Endothelial cell of umbilical vein (primary cell): ENCODE results near the gene ZFPM1. TPM values are rescaled to one million over a fixed set of nuclear protein-coding genes. Genes with fewer than 3 reads are reported as not detected.

ENCODE experiments used
- BruUV-seq: library from RNA; stranded (reverse); fragments of 400-500 nt; replicated peaks from 2 replicates; lab custom pipeline; 2021; lab: Mats Ljungman, UMichigan
- CTCF ChIA-PET: fragments of 300-600, 350-600 bp; sonication (Branson Sonifier 250); formaldehyde crosslinking; loops from one replicate; lab custom pipeline; 2021; ENCODE audit warnings: antibody characterized with exemption, inconsistent platforms; lab: Charles Lee
- POLR2A ChIA-PET: fragments of 300-600, 350-600 bp; sonication (Branson Sonifier 250); formaldehyde crosslinking; loops from one replicate; lab custom pipeline; 2021; ENCODE audit warnings: antibody characterized with exemption, inconsistent platforms; lab: Charles Lee
- DNase-seq: peaks from one replicate; pipeline ENCODE4 v3.0.0-alpha.2; 2011; ENCODE audit warnings: low read depth, low spot score
- FAIRE-seq: peaks from 2 replicates; lab custom pipeline; 2011; peaks lifted over from hg19 to GRCh38; lab: Jason Lieb, UNC
- H2AFZ ChIP-seq: 2 replicates; pipeline ENCODE4 v1.6.0; 2012; ENCODE audit warnings: low read depth, low read length, control low read depth, inconsistent platforms
- H3K27ac ChIP-seq: 2 replicates; pipeline ENCODE4 v1.5.1; 2011; ENCODE audit warnings: low read depth, mild to moderate bottlenecking, control low read depth, low read length, moderate library complexity; ENCODE audit not compliant: insufficient read depth
- H3K27me3 ChIP-seq, 2 experiments: 2 replicates each; pipeline versions ENCODE4 v1.6.0 to v1.6.1; 2011; ENCODE audit warnings: low read length in 2 of 2, mixed read lengths in 1 of 2; ENCODE audit not compliant: control insufficient read depth in 2 of 2, insufficient read depth in 2 of 2
- H3K36me3 ChIP-seq, 2 experiments: 2 replicates in 1 of 2; 3 replicates in 1 of 2; pipeline ENCODE4 v1.5.1; 2011; ENCODE audit warnings: low read length in 2 of 2, mild to moderate bottlenecking in 1 of 2, moderate library complexity in 1 of 2; ENCODE audit not compliant: control insufficient read depth in 2 of 2, insufficient read depth in 2 of 2; ENCODE audit errors: extremely low read depth in 1 of 2
- H3K4me1 ChIP-seq: 3 replicates; pipeline ENCODE4 v1.5.1; 2011; ENCODE audit warnings: mild to moderate bottlenecking, low read length; ENCODE audit not compliant: control insufficient read depth, insufficient read depth; ENCODE audit errors: extremely low read depth
- H3K4me2 ChIP-seq: 2 replicates; pipeline ENCODE4 v1.6.1; 2011; ENCODE audit warnings: low read length, control low read depth, mixed read lengths; ENCODE audit not compliant: insufficient read depth
- H3K4me3 ChIP-seq, 3 experiments: fragments of 200-600 bp in 1 of 3; sonication (generic), shearing (Covaris generic) in 1 of 3; replicated peaks in 1 of 3; 2 replicates each; pipeline ENCODE4 v1.5.1; 2011 to 2016; ENCODE audit warnings: control low read depth in 3 of 3, low read length in 3 of 3, mild to moderate bottlenecking in 2 of 3, inconsistent platforms in 1 of 3, low read depth in 1 of 3, moderate library complexity in 1 of 3; ENCODE audit not compliant: insufficient read depth in 1 of 3
- H3K79me2 ChIP-seq: 2 replicates; pipeline ENCODE4 v1.6.0; 2012; ENCODE audit warnings: low read length, inconsistent platforms; ENCODE audit not compliant: control insufficient read depth, insufficient read depth
- H3K9ac ChIP-seq: replicated peaks from 2 replicates; pipeline ENCODE3; 2011; ENCODE audit warnings: low read length, control low read depth; ENCODE audit not compliant: insufficient read depth; ENCODE audit errors: extremely low read depth
- H3K9me1 ChIP-seq: replicated peaks from 3 replicates; pipeline ENCODE4 v1.6.0; 2011; ENCODE audit warnings: mild to moderate bottlenecking, low read length; ENCODE audit not compliant: control insufficient read depth, insufficient read depth; ENCODE audit errors: extremely low read depth
- H3K9me3 ChIP-seq: replicated peaks from 2 replicates; pipeline ENCODE4 v1.5.1; 2012; ENCODE audit warnings: low read length, inconsistent platforms; ENCODE audit not compliant: control insufficient read depth, insufficient read depth
- H4K20me1 ChIP-seq: replicated peaks from 2 replicates; pipeline ENCODE3; 2011; ENCODE audit warnings: mild to moderate bottlenecking, low read length; ENCODE audit not compliant: control insufficient read depth, insufficient read depth; ENCODE audit errors: extremely low read depth
- EZH2 ChIP-seq: IDR thresholded peaks from 2 replicates; pipeline ENCODE4 v1.6.1; 2012; ENCODE audit warnings: borderline replicate concordance, low read depth, mild to moderate bottlenecking, moderate library complexity, low read length, inconsistent platforms; ENCODE audit not compliant: severe bottlenecking
- FOS ChIP-seq: IDR thresholded peaks from 2 replicates; pipeline ENCODE4 v1.6.1; 2011; ENCODE audit warnings: mild to moderate bottlenecking, low read length, moderate library complexity, borderline replicate concordance; ENCODE audit not compliant: insufficient read depth
- GATA2 ChIP-seq: IDR thresholded peaks from 2 replicates; pipeline ENCODE4 v1.7.0; 2011; ENCODE audit warnings: low read depth, mild to moderate bottlenecking, moderate library complexity, mixed read lengths, low read length; ENCODE audit not compliant: insufficient read length, insufficient read depth
- JUN ChIP-seq: IDR thresholded peaks from 2 replicates; pipeline ENCODE4 v1.6.1; 2011; ENCODE audit warnings: borderline replicate concordance, low read depth; ENCODE audit not compliant: insufficient read length, insufficient read depth
- MYC ChIP-seq: IDR thresholded peaks from one replicate; pipeline ENCODE4 v1.6.1; 2011; ENCODE audit warnings: mild to moderate bottlenecking, low read depth, low read length
- POLR2A ChIP-seq: IDR thresholded peaks from 2 replicates; pipeline ENCODE4 v1.6.1; 2012; ENCODE audit warnings: low read depth, mild to moderate bottlenecking, control low read depth, low read length
- POLR2AphosphoS5 ChIP-seq: IDR thresholded peaks from 2 replicates; pipeline ENCODE4 v1.6.1; 2012; ENCODE audit warnings: low read depth, mild to moderate bottlenecking, control low read depth, low read length, moderate library complexity; ENCODE audit not compliant: insufficient read depth
- dilution Hi-C: fragments of 300-500 bp; cut with MboI; formaldehyde crosslinking; loops from one replicate; pipeline ENCODE4 v1.15.0; 2019; ENCODE audit warnings: low sequenced_read_pairs; ENCODE audit not compliant: extremely low pct_ligation_motif_present
- intact Hi-C: fragments of 100-400 bp; cut with micrococcal nuclease; formaldehyde crosslinking; loops from one replicate; pipeline ENCODE4 v1.10.0; 2022
- polyA plus RNA-seq, 4 experiments: library from polyadenylated mRNA; depleted of rRNA in 3 of 4; stranded (reverse) in 3 of 4; unstranded in 1 of 4; fragments of >200 nt; gene quantifications; 2 replicates each; pipeline versions ENCODE4 v1.2.1 to v1.2.3, GENCODE V29; 2011 to 2012; ENCODE audit warnings: missing spikeins in 1 of 4
- total RNA-seq: library from RNA; stranded (reverse); gene quantifications from 2 replicates; pipeline ENCODE4 v1.2.3, GENCODE V29; 2021
- TF ChIP-seq, protein P1 (sequence below), 2 donors: IDR thresholded peaks; 1 replicate in 1 of 2; 2 replicates in 1 of 2; pipeline ENCODE4 v1.5.1; 2011; ENCODE audit warnings: low read length in 2 of 2, mild to moderate bottlenecking in 2 of 2, moderate library complexity in 2 of 2, control low read depth in 1 of 2, inconsistent platforms in 1 of 2, low read depth in 1 of 2; ENCODE audit not compliant: insufficient read depth in 1 of 2; ENCODE audit errors: extremely low read depth in 1 of 2
- TF ChIP-seq, protein P2 (sequence below): IDR thresholded peaks from 2 replicates; pipeline ENCODE4 v1.6.1; 2011; ENCODE audit not compliant: insufficient read depth, insufficient read length

The ZFPM1 gene
- total and polyA plus RNA-seq, 2 donors (not counting 3 experiments of a cell fraction or from before 2014, with no cell fraction given) = 0.37 to 7.5 TPM

DNA sequence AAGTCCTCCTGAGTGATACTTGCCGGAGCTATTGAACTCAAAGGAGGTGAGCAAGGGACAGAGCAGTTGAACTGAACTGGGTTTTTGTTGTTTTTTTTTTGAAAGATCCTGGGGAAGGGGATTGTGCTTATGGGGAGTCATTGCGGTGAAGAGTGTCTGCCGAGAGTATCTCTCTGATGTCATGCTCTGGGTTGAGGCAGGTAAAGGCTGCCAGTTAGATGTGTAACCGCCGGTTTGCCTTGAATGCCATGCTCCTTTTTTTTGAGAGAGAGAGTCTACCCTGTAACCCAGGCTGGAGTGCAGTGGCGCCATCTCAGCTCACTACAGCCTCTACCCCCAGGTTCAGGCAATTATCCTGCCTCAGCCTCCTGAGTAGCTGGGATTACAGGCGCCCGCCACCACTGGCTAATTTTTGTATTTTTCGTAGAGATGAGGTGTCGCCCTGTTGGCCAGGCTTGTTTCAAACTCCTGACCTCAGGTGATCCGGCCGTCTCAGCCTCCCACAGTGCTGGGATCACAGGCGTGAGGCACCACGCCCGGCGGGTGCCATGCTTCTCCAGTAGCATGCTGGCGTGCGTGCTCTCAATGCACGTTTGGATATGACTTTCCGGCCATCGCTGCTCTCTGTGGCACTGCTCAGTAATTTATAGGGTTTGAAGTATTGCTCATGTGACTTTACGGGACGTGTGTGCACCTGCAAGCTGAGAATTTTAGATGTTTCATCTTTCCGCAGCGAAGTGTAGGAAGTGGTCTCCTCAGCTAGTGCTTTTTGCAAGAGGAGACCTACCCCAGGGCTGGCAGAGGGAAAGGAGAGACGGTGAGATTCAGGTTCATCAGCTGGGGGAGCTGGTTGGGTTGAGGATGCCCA, 125.6 kb downstream of the ZFPM1 start:
- DNase-seq (no peak), FAIRE-seq (no peak)
- H3K36me3 ChIP-seq = peaks cover 9 to 42% of the 10 kb centered on the region in 2 experiments
- H3K27ac ChIP-seq = no peak overlapping the region
- H3K79me2 ChIP-seq = peaks cover 51% of the 10 kb centered on the region
- no peak for TF ChIP-seq MYC
- no peak for TF ChIP-seq JUN
- TF ChIP-seq EZH2 = no peak
- no peak for TF ChIP-seq FOS
- no peak overlapping the region for H3K4me2 ChIP-seq
- ChIA-PET CTCF (no interaction called here), POLR2A (no interaction called here)
- no TSS peak for BruUV-seq
- H3K9me3 ChIP-seq = no peaks in the 10 kb centered on the region
- no peak overlapping the region for H2AFZ ChIP-seq
- no peaks in the 10 kb centered on the region for H3K4me1 ChIP-seq
- H3K9me1 ChIP-seq = no peaks in the 10 kb centered on the region
- no peak overlapping the region for H3K4me3 ChIP-seq
- no peak overlapping the region for H3K9ac ChIP-seq
- dilution Hi-C loops = no loop called here
- H4K20me1 ChIP-seq = no peaks in the 10 kb centered on the region
- intact Hi-C loops = no loop called here
- no peaks in the 10 kb centered on the region for H3K27me3 ChIP-seq

DNA sequence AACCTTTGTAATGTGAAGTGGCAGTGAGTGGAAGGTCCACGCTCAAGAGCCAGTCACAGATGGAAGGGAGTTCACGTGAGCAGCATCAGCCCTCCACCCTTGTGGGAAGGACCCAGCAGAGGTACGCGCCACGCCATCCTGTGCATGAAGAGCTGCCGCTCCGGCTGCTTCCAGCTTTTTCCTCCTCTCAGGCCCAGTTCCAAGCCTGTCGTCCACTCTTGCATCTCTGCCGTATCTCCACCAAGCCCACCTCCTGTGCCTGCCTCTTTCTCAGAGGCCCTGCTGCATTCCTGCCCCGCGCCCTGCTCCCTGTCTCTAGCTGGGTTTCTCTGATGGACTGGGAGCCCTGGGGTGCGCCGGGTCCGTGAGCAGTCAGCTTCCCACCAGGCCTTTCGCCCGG, 127.3 kb downstream of the ZFPM1 start:
- no peaks in the 10 kb centered on the region for H3K27me3 ChIP-seq
- dilution Hi-C loops = no loop called here
- no peaks in the 10 kb centered on the region for H3K4me1 ChIP-seq
- TF ChIP-seq EZH2 (no peak), MYC (no peak), POLR2AphosphoS5 (no peak), POLR2A (no peak), FOS (no peak), JUN (no peak), GATA2 (no peak)
- TF ChIP-seq, protein P1, sequence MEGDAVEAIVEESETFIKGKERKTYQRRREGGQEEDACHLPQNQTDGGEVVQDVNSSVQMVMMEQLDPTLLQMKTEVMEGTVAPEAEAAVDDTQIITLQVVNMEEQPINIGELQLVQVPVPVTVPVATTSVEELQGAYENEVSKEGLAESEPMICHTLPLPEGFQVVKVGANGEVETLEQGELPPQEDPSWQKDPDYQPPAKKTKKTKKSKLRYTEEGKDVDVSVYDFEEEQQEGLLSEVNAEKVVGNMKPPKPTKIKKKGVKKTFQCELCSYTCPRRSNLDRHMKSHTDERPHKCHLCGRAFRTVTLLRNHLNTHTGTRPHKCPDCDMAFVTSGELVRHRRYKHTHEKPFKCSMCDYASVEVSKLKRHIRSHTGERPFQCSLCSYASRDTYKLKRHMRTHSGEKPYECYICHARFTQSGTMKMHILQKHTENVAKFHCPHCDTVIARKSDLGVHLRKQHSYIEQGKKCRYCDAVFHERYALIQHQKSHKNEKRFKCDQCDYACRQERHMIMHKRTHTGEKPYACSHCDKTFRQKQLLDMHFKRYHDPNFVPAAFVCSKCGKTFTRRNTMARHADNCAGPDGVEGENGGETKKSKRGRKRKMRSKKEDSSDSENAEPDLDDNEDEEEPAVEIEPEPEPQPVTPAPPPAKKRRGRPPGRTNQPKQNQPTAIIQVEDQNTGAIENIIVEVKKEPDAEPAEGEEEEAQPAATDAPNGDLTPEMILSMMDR (IDR thresholded peaks at IDR 0.05; ENCODE audit: extremely low read depth in 1 of 2, insufficient read depth in 1 of 2, low read depth in 1 of 2, low read length in 2 of 2) = no peak
- TF ChIP-seq, protein P2, sequence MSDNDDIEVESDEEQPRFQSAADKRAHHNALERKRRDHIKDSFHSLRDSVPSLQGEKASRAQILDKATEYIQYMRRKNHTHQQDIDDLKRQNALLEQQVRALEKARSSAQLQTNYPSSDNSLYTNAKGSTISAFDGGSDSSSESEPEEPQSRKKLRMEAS = no peak
- H3K4me3 ChIP-seq = no peak overlapping the region
- no peaks in the 10 kb centered on the region for H3K9me1 ChIP-seq
- CTCF ChIA-PET = no interaction called here
- no peaks in the 10 kb centered on the region for H4K20me1 ChIP-seq
- DNase-seq (no peak), FAIRE-seq (no peak)
- POLR2A ChIA-PET = no interaction called here
- intact Hi-C loops = no loop called here
- no peak overlapping the region for H3K27ac ChIP-seq
- H3K9me3 ChIP-seq = no peaks in the 10 kb centered on the region
- no TSS peak for BruUV-seq
- H3K9ac ChIP-seq = no peak overlapping the region
- H2AFZ ChIP-seq = no peak overlapping the region
- no peak overlapping the region for H3K4me2 ChIP-seq
- peaks cover 11 to 42% of the 10 kb centered on the region in 2 experiments for H3K36me3 ChIP-seq
- H3K79me2 ChIP-seq = peaks cover 51% of the 10 kb centered on the region
